Psoas muscle (tissue), 8 donors: ENCODE data around the gene TAOK3. TPM values are rescaled to one million over a fixed set of nuclear protein-coding genes. Genes with fewer than 3 reads are reported as not detected.

Source experiments
- ATAC-seq, 4 donors: fragments of 200-7000 bp; cut with Tn5 transposase; one replicate each; pipeline ENCODE4 v1.9.1; 2020; ENCODE audit warnings: moderate library complexity in 3 of 4, mild to moderate bottlenecking in 2 of 4
- DNase-seq, 2 donors: peaks; one replicate each; pipeline ENCODE4 v3.0.0-alpha.2; 2020
- H3K27ac ChIP-seq: fragments of 200-600 bp; one replicate; pipeline ENCODE4 v1.8.0; 2022
- H3K27me3 ChIP-seq, 3 donors: fragments of 200-600 bp in 1 of 3; one replicate each; pipeline versions ENCODE4 v1.6.1 to v1.8.0; 2013 to 2022; ENCODE audit warnings: low read length in 2 of 3, mild to moderate bottlenecking in 2 of 3, moderate library complexity in 1 of 3; ENCODE audit not compliant: insufficient read depth in 3 of 3
- H3K36me3 ChIP-seq, 2 donors: fragments of 200-600 bp in 1 of 2; one replicate each; pipeline versions ENCODE4 v1.6.1 to v1.8.0; 2013 to 2022; ENCODE audit warnings: low read depth in 1 of 2, mild to moderate bottlenecking in 1 of 2, moderate library complexity in 1 of 2; ENCODE audit not compliant: insufficient read depth in 1 of 2
- H3K4me1 ChIP-seq: fragments of 200-600 bp; one replicate; pipeline ENCODE4 v1.8.0; 2022
- H3K4me3 ChIP-seq: fragments of 200-600 bp; one replicate; pipeline ENCODE4 v1.8.0; 2022; ENCODE audit warnings: mild to moderate bottlenecking
- H3K9me3 ChIP-seq: fragments of 200-600 bp; one replicate; pipeline ENCODE4 v1.8.0; 2022
- WGBS, 3 donors: extraction: QIAGEN DNeasy Blood & Tissue Kit; methylation state at CpG; one replicate each; pipeline versions ENCODE4 v1.1.6 to v1.1.7; 2013; 5-methylcytosine and 5-hydroxymethylcytosine counted together
- intact Hi-C, 2 donors: fragments of 100-400 bp; cut with DNase I; formaldehyde crosslinking; loops; one replicate each; pipeline versions ENCODE4 v1.11.0 to v1.14.2; 2022
- long read RNA-seq, 2 donors: library from polyadenylated mRNA; unstranded; transcript quantifications; one replicate each; pipeline ENCODE4 v2.0.0, GENCODE V29; 2021
- polyA plus RNA-seq, 3 donors: library from polyadenylated mRNA; stranded (reverse); fragments of 200-250 nt; gene quantifications; one replicate each; pipeline ENCODE4 v1.2.3, GENCODE V29; 2013
- total RNA-seq, 4 donors: library from RNA; stranded (reverse); fragmentation: NEBNext Ultra II Directional in 2 of 4; extraction: Animal tissue kit (Norgen Biotek cat#: 25700) in 2 of 4; gene quantifications; one replicate each; pipeline versions ENCODE4 v1.2.1 to v1.2.4, GENCODE V29; 2021 to 2023
- TF ChIP-seq, protein P1 (sequence below): fragments of 200-600 bp; IDR thresholded peaks from one replicate; pipeline ENCODE4 v1.8.0; 2022; ENCODE audit warnings: antibody characterized with exemption
- donor health status: healthy with polysubstance abuse.
- donor health status: DM: no; HTN: no; CAD: no; lungs with moderate emphysema.
- donor health status: Bipolar disorder and iron deficiency.
- donor health status: healthy.
- donor health status: DM: yes; HTN: yes; CAD: no.
- donor health status: DM: no; HTN: no; CAD: no.
- donor health status: DM: no; HTN: no; CAD: no.
- donor health status: DM: yes; HTN: yes; CAD: no.

TAOK3 gene
- 10 to 100 TPM; 13.5 to 18.4 (median 18.2) TPM for total RNA-seq
- polyA plus RNA-seq = 10 to 100 TPM in 1 of 3 donors, 1 to 10 TPM in 2; 6.5 to 22.2 (median 7.5) TPM
- long read RNA-seq, donor 1, full-length matches to known transcripts = 8 of 13 reads
- long read RNA-seq, donor 1, partial matches to known transcripts = 4 of 13 reads
- long read RNA-seq, donor 1, other reads (novel, unspliced or antisense) = 1 of 13 reads
- long read RNA-seq, donor 2, full-length matches to known transcripts = 13 of 35 reads
- long read RNA-seq, donor 2, partial matches to known transcripts = 13 of 35 reads
- long read RNA-seq, donor 2, other reads (novel, unspliced or antisense) = 9 of 35 reads

DNA sequence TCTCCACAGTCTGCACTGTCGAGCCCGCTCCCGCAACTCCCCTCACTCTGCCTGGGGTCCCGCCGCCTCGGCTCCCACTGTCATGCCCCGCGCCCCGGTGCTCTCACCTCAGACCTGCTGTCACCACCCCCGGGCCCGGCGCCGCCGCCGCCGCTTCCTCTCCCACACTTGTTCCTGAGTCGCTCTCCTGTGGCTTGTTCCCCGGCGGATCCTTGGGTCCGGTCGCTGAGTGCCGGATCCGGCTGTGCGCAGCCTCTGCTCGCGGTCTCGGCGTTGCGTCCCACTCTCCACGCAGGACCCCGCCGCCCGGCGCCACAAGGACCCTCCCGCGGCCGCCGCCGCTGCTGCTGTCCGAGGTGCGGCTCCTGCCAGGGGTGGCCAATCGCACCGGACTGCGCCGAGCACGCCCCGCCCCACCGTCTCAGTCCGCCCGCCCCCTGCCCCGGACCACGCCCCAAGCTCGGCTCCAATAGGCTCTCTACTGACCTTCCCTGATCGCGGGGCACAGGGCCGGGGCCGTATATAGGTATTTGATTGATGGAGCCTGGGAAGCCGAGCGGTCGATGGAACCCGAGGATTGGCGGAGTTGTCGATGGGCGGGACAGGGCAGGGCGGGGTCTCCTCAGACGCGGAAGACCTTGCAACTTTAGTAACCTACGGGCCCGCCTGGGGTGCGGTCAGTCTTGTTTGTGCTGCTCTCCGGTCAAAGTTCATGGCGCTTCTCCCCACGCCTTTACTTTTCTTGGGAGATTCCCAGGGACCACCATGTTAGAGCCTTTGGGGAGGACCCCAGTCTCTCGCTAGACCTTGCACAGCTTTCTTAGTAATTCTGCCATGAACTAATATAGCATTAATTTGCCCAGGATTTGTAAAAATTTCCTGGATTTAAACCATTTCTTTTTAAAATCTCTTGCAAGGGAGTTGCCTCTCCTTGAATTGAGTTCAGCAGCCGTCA, at the start of gene TAOK3:
Gene TAOK3, minus strand, starts transcription at position 367 of the 955 bp plus-strand sequence. CDS start 117,340 bp downstream, outside the sequence.
- peaks cover 45% of the 10 kb centered on the region for H3K4me1 ChIP-seq
- H3K27me3 ChIP-seq = no peaks in the 10 kb centered on the region
- TF ChIP-seq, protein P1, sequence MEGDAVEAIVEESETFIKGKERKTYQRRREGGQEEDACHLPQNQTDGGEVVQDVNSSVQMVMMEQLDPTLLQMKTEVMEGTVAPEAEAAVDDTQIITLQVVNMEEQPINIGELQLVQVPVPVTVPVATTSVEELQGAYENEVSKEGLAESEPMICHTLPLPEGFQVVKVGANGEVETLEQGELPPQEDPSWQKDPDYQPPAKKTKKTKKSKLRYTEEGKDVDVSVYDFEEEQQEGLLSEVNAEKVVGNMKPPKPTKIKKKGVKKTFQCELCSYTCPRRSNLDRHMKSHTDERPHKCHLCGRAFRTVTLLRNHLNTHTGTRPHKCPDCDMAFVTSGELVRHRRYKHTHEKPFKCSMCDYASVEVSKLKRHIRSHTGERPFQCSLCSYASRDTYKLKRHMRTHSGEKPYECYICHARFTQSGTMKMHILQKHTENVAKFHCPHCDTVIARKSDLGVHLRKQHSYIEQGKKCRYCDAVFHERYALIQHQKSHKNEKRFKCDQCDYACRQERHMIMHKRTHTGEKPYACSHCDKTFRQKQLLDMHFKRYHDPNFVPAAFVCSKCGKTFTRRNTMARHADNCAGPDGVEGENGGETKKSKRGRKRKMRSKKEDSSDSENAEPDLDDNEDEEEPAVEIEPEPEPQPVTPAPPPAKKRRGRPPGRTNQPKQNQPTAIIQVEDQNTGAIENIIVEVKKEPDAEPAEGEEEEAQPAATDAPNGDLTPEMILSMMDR = no peak
- H3K27ac ChIP-seq = peak within 1 kb of the TSS; percentile 96
- peak; percentile 86 to 94 (median 92) for ATAC-seq
- no peaks in the 10 kb centered on the region for H3K36me3 ChIP-seq
- H3K4me3 ChIP-seq = peak within 1 kb of the TSS; percentile 99
- WGBS, 3 donors = 1% methylated on average over 61 to 75 of the region's 75 CpGs
- H3K9me3 ChIP-seq = no peaks in the 10 kb centered on the region
- DNase-seq = peak; percentile 98 to 99
- intact Hi-C loops = loop anchor here (10.0 kb wide), 2 partner anchors 248 to 498 kb away; no protein-coding TSS in a partner anchor

DNA sequence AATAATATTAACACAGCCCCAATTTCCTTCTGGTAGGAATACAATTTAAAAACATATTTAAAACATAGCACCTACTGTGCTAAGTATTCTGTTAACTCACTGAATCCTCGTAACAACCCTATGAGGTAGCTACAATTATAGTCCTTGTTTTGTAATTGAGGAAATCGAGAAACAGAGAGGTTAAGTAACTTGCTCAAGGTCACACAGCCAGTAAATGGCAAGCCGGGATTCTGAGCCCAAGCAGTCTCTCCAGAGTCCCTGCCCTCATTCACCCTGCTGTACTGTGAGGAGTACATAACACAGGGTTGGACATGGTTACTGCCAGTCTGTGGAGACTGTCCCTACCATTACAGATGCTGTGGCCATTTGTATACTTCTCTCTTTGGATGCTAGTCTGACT, 48.0 kb upstream of the TAOK3 start:
- WGBS, 3 donors = 93 to 96% (median 95%) methylated on average over 3 of the region's 3 CpGs
- Histone ChIP-seq H3K4me3 (no peak overlapping the region), H3K27ac (no peak overlapping the region), H3K27me3 (no peaks in the 10 kb centered on the region), H3K36me3 (peaks cover 3 to 25% of the 10 kb centered on the region in 2 donors), H3K9me3 (no peaks in the 10 kb centered on the region), H3K4me1 (no peaks in the 10 kb centered on the region)
- ATAC-seq (no peak), DNase-seq (no peak)
- TF ChIP-seq, protein P1 = no peak
- intact Hi-C loops = no loop called here

DNA sequence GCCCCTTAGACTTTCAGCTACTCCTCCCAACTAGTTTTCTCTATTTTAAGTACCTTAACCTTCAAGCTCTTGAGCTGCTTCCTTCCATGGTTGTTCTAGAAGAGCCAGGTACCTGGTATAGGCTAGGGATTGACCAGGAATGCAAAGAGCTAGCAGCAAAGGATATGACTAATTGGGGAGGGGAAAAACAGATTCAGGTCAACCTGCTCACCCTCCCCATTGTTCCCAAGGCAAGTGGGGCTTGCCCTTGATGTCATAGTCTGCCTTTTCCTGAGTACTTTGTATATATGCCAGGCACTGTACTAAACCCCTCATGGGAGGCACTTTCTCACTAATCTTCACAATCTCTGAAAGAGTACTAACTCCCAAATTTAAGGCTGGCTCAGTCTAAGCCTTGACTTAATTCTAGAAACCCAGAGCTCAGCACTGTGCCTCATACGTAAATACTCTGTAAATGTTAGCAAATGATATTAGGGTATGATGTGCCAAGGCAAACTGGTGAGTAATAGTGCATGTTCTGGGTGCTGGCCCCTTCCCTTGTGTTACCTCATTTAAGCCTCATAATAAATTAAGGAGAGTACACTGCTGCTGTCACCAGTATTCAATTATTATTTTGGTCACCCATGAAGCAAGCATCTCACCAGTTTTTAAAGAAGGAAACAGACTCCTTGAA, 45.8 kb upstream of the TAOK3 start:
- DNase-seq (no peak), ATAC-seq (peak; percentile 37 to 94 (median 82))
- TF ChIP-seq, protein P1 = no peak
- no peak overlapping the region for H3K27ac ChIP-seq
- H3K27me3 ChIP-seq = no peaks in the 10 kb centered on the region
- H3K9me3 ChIP-seq = no peaks in the 10 kb centered on the region
- WGBS, 3 donors = 37 to 91% (median 58%) methylated on average over 1 of the region's 1 CpG
- H3K36me3 ChIP-seq = peaks cover 8 to 47% of the 10 kb centered on the region in 2 donors
- intact Hi-C loops = no loop called here
- no peak overlapping the region for H3K4me3 ChIP-seq
- no peaks in the 10 kb centered on the region for H3K4me1 ChIP-seq

DNA sequence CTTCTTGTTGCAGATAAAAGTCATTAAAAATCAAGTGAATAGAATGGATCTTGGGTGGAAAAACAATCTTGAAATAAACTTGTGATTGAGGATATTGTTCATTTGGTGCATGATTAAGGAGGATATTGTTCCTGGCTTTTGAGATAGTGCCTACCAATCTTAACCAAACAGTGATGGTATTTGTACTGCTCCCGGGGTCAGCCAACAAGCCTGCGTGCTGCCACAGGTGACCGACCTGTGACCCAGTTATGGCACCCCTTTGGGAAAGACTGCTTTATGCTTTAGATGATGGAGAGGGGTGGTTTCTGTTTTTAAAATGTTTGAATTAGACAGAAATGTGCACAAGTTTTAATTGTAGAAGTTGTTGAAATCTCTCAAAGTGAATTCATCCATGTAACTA, 45.2 kb upstream of the TAOK3 start:
- Histone ChIP-seq H3K36me3 (peaks cover 8 to 53% of the 10 kb centered on the region in 2 donors), H3K9me3 (no peaks in the 10 kb centered on the region), H3K4me3 (no peak overlapping the region), H3K27ac (no peak overlapping the region), H3K4me1 (no peaks in the 10 kb centered on the region), H3K27me3 (no peaks in the 10 kb centered on the region)
- intact Hi-C loops = no loop called here
- ATAC-seq = no peak
- 93 to 97% (median 96%) methylated on average over 3 of the region's 3 CpGs for WGBS, 3 donors
- TF ChIP-seq, protein P1 = no peak
- no peak for DNase-seq
